Measurements from ENCODE around the gene KRTAP12-1. TPM values are rescaled to one million over a fixed set of nuclear protein-coding genes. Genes with fewer than 3 reads are reported as not detected.
"Not testable (repeated sequence)": the region's sequence is repeated elsewhere in the genome, so short reads cannot be mapped to it uniquely, and the experiment has no call there.

KRTAP12-1 gene
- total and polyA plus RNA-seq, 7 donors, result not detected

GRCh38 chr21:44649521-44650100 lies 32.4 kb downstream of the KRTAP12-1 start:
- no peak for ATAC-seq
- Histone ChIP-seq H3K4me3 (no peak overlapping the region), H3K27me3 (ENCODE audit: insufficient read depth in 3 of 3, low read length in 2 of 3) (peaks cover 0 to 43% (median 4%) of the 10 kb centered on the region in 3 donors), H3K4me1 (no peaks in the 10 kb centered on the region), H3K9me3 (no peaks in the 10 kb centered on the region), H3K36me3 (ENCODE audit: insufficient read depth in 1 of 2, low read depth in 1 of 2) (no peaks in the 10 kb centered on the region), H3K27ac (no peak overlapping the region)
- TF ChIP-seq CTCF (IDR thresholded peaks at IDR 0.05), result no peak
- WGBS, 3 donors, result 80 to 81% (median 81%) methylated on average over 18 of the region's 18 CpGs
- intact Hi-C loops (cut with DNase I), result no loop called here
- DNase-seq, result no peak

DNA sequence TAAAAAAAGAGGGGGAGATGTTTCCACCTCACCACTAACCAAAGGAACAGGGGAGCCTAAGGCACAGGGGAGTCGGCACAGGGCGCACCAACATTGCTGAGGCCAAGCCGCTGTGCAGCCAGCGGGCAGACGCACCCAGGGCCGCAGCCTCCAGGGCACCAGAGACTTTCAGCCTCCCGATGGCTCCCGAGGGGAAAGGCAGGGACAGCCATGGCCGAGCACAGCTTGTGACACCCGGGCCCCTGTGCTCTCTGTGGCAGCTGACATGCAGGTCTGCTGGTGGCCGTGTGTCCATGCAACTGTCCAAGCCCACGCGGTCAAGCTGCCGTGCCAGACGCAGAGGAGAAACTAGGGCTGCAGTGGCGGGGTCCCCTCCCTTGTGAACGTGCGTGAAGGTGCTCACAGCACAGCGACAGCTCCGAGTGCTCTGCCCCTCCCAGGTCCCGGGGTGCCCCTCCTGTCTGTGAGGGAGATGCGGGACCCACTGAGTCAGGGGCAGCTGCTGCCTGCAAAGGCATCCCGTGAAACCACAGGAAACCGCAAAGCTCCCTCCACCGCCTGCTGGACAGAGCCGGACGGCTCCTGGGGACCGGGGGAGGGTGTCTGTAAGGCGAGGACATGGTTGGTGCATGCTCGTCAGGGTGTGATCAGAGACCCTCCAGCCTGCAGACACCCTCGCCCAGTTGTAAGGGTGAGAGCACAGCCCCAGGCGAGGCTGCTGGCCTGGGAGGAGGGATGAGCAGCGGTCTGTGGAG lies 33.2 kb downstream of the KRTAP12-1 start:
- Histone ChIP-seq H3K4me3 (no peak overlapping the region), H3K9me3 (peaks cover 3% of the 10 kb centered on the region), H3K27me3 (ENCODE audit: insufficient read depth in 3 of 3, low read length in 2 of 3) (peaks cover 0 to 43% (median 6%) of the 10 kb centered on the region in 3 donors), H3K36me3 (ENCODE audit: insufficient read depth in 1 of 2, low read depth in 1 of 2) (no peaks in the 10 kb centered on the region), H3K27ac (no peak overlapping the region), H3K4me1 (no peaks in the 10 kb centered on the region)
- DNase-seq (no peak), ATAC-seq (no peak)
- intact Hi-C loops (cut with DNase I), result no loop called here
- 68 to 74% (median 71%) methylated on average over 33 of the region's 33 CpGs for WGBS, 3 donors
- TF ChIP-seq CTCF (IDR thresholded peaks at IDR 0.05), result no peak

DNA sequence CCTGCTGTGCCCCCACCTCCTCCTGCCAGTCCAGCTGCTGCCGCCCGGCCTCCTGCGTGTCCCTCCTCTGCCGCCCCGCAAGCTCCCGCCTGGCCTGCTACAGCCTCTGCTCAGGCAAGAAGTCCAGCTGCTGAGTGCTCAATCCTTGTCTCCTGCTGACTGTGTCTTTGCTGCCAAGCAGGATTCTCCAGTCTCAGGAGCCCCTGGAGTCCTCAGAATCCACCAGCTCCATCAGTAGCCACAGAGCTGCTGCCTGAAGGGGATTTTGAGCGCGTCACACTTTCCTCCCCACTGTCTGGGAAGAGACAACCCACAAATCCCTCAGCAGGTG lies 34.8 kb downstream of the KRTAP12-1 start:
- H3K4me3 ChIP-seq, result no peak overlapping the region
- H3K4me1 ChIP-seq, result no peaks in the 10 kb centered on the region
- no peak for DNase-seq
- ATAC-seq, result no peak
- intact Hi-C loops (cut with DNase I), result no loop called here
- 15 to 26% (median 18%) methylated on average over 8 of the region's 8 CpGs for WGBS, 3 donors
- H3K27ac ChIP-seq, result no peak overlapping the region
- peaks cover 0 to 43% (median 6%) of the 10 kb centered on the region in 3 donors for H3K27me3 ChIP-seq (ENCODE audit: insufficient read depth in 3 of 3, low read length in 2 of 3)
- H3K9me3 ChIP-seq, result peaks cover 3% of the 10 kb centered on the region
- no peaks in the 10 kb centered on the region for H3K36me3 ChIP-seq (ENCODE audit: insufficient read depth in 1 of 2, low read depth in 1 of 2)
- no peak for TF ChIP-seq CTCF (IDR thresholded peaks at IDR 0.05)

GRCh38 chr21:44646366-44647221 lies 35.4 kb downstream of the KRTAP12-1 start, which contains the start of gene KRTAP10-11:
TSS of gene KRTAP10-11 (plus strand) at chr21:44646414. CDS start at chr21:44646459, 45 bp downstream.
- H3K27ac ChIP-seq; intact Hi-C loops (cut with DNase I); H3K4me1 ChIP-seq; H3K9me3 ChIP-seq; DNase-seq; H3K36me3 ChIP-seq (ENCODE audit: insufficient read depth in 1 of 2, low read depth in 1 of 2); H3K4me3 ChIP-seq; ATAC-seq: not testable (repeated sequence)
- peaks cover 0 to 43% (median 6%) of the 10 kb centered on the region in 3 donors for H3K27me3 ChIP-seq (ENCODE audit: insufficient read depth in 3 of 3, low read length in 2 of 3)
- 35 to 44% (median 38%) methylated on average over 21 of the region's 21 CpGs for WGBS, 3 donors

- H3K27me3 ChIP-seq (ENCODE audit: insufficient read depth in 3 of 3, low read length in 2 of 3), result peaks cover 0 to 42% (median 14%) of the 10 kb centered on the region in 3 donors
- ATAC-seq (no peak), DNase-seq (no peak)
- H3K36me3 ChIP-seq (ENCODE audit: insufficient read depth in 1 of 2, low read depth in 1 of 2), result no peaks in the 10 kb centered on the region
- 47 to 48% (median 48%) methylated on average over 2 of the region's 2 CpGs for WGBS, 3 donors
- no peak overlapping the region for H3K4me3 ChIP-seq
- TF ChIP-seq CTCF (IDR thresholded peaks at IDR 0.05), result no peak
- H3K4me1 ChIP-seq, result no peaks in the 10 kb centered on the region
- intact Hi-C loops (cut with DNase I), result no loop called here
- H3K9me3 ChIP-seq, result peaks cover 3% of the 10 kb centered on the region
- H3K27ac ChIP-seq, result no peak overlapping the region
These were observed 37.1 kb downstream of the KRTAP12-1 start for GRCh38 chr21:44644878-44645277.
